ENCODE data around the gene MS4A5.

GRCh38 chr11:60447846-60448245 lies 18.5 kb downstream of the MS4A5 start:
- TF ChIP-seq POLR2A (IDR thresholded peaks at IDR 0.05) (no peak), CTCF (IDR thresholded peaks at IDR 0.05) (no peak)
